Measurements from ENCODE around the gene SNX32. TPM values are rescaled to one million over a fixed set of nuclear protein-coding genes. Genes with fewer than 3 reads are reported as not detected.

The SNX32 gene
- total RNA-seq, 1 donor from 2014 or later: 2.6 TPM

- DNase-seq (ENCODE audit: low spot score): no peak
These were observed 65.8 kb downstream of the SNX32 start for GRCh38 chr11:65899356-65900124.

- DNase-seq (ENCODE audit: low spot score): peak; percentile 87
These were observed 66.5 kb downstream of the SNX32 start, which contains the start of gene FOSL1 for GRCh38 chr11:65900125-65900898. Gene FOSL1, minus strand, starts transcription at chr11:65900388. Its CDS starts 49 bp downstream, at chr11:65900339.

- DNase-seq (ENCODE audit: low spot score): no peak
These were observed 67.1 kb downstream of the SNX32 start for GRCh38 chr11:65900899-65901180.

GRCh38 chr11:65903068-65903481 lies 69.3 kb downstream of the SNX32 start:
- DNase-seq (ENCODE audit: low spot score): no peak

Other genes starting within 250 kb of the SNX32 start
- 0.83 TPM for gene KCNK7, start 238.2 kb upstream of the SNX32 start, total RNA-seq
- 57.3 TPM for gene MAP3K11, start 219.7 kb upstream of the SNX32 start, total RNA-seq
- 57.6 TPM for gene PCNX3, start 218.2 kb upstream of the SNX32 start, total RNA-seq
- gene SIPA1, start 195.9 kb upstream of the SNX32 start, total RNA-seq: 40.3 TPM
- gene RELA, start 171.0 kb upstream of the SNX32 start, total RNA-seq: 97.9 TPM
- 74.8 TPM for gene KAT5, start 121.7 kb upstream of the SNX32 start, total RNA-seq
- 29.8 TPM for gene RNASEH2C, start 113.2 kb upstream of the SNX32 start, total RNA-seq
- gene AP5B1, start 53.0 kb upstream of the SNX32 start, total RNA-seq: 13.5 TPM
- 25.8 TPM for gene OVOL1, start 46.9 kb upstream of the SNX32 start, total RNA-seq
- 887 TPM for gene CFL1, start 24.2 kb downstream of the SNX32 start, total RNA-seq
- gene MUS81, start 26.5 kb downstream of the SNX32 start, total RNA-seq: 61.7 TPM
- gene EFEMP2, start 38.8 kb downstream of the SNX32 start, total RNA-seq: 60.0 TPM
- 5.7 TPM for gene CTSW, start 45.9 kb downstream of the SNX32 start, total RNA-seq
- 60.2 TPM for gene FIBP, start 54.5 kb downstream of the SNX32 start, total RNA-seq
- gene CCDC85B, start 56.7 kb downstream of the SNX32 start, total RNA-seq: 20.5 TPM
- gene FOSL1, start 66.4 kb downstream of the SNX32 start, total RNA-seq: 4.5 TPM
- 28.9 TPM for gene C11orf68, start 85.1 kb downstream of the SNX32 start, total RNA-seq
- gene DRAP1, start 85.5 kb downstream of the SNX32 start, total RNA-seq: 54.0 TPM
- gene TSGA10IP, start 111.5 kb downstream of the SNX32 start, total RNA-seq: 0.68 TPM
- 48.6 TPM for gene SART1, start 127.8 kb downstream of the SNX32 start, total RNA-seq
- 28.7 TPM for gene EIF1AD, start 168.2 kb downstream of the SNX32 start, total RNA-seq
- 192 TPM for gene BANF1, start 168.5 kb downstream of the SNX32 start, total RNA-seq
- 1.1 TPM for gene CST6, start 178.0 kb downstream of the SNX32 start, total RNA-seq
- not detected for gene CATSPER1, start 192.5 kb downstream of the SNX32 start, total RNA-seq
- not detected for gene GAL3ST3, start 215.2 kb downstream of the SNX32 start, total RNA-seq
- gene SF3B2, start 218.4 kb downstream of the SNX32 start, total RNA-seq: 156 TPM
- gene PACS1, start 236.3 kb downstream of the SNX32 start, total RNA-seq: 87.2 TPM